ENCODE data around the gene HOXD13.
A peak's percentile ranks its signal among the peaks of the same experiment; 100 is the strongest.

Gene HOXD13

GRCh38 chr2:176080540-176081375 is 11.8 kb upstream of the HOXD13 start (continued):
- TF ChIP-seq ZBTB6 (tag by site-specific recombination; IDR thresholded peaks at IDR 0.05): no peak
- TF ChIP-seq ZNF677 (tag by site-specific recombination; IDR thresholded peaks at IDR 0.05): no peak
- no peak for TF ChIP-seq ZNF561 (tag by site-specific recombination; IDR thresholded peaks at IDR 0.05; ENCODE audit: borderline replicate concordance)
- TF ChIP-seq ZBTB11 (tag by site-specific recombination; conservative IDR thresholded peaks at IDR 0.05; ENCODE audit: low read depth): 0 out of 2 replicates have a peak, but pooled peaks have one; percentile 13
- 0 out of 2 replicates have a peak, but pooled peaks have one; percentile 13 for TF ChIP-seq ZNF2 (tag by site-specific recombination; IDR thresholded peaks at IDR 0.05)
- TF ChIP-seq ZFHX2 (tag by site-specific recombination; conservative IDR thresholded peaks at IDR 0.05): peak; percentile 84
- no peak for TF ChIP-seq ZNF280D (tag by site-specific recombination; IDR thresholded peaks at IDR 0.05)
- TF ChIP-seq HOXC10 (CRISPR knock-in tag; IDR thresholded peaks at IDR 0.05): no peak
- peak; percentile 72; the same call in 1 of the 2 replicates for TF ChIP-seq ZNF560 (tag by site-specific recombination; IDR thresholded peaks at IDR 0.05; ENCODE audit: borderline replicate concordance)

GRCh38 chr2:176081376-176081836 is 11.1 kb upstream of the HOXD13 start:
- Histone ChIP-seq H3K9me3 (ENCODE audit: control insufficient read depth, insufficient read depth, low read depth, low read length) (no peaks in the 10 kb centered on the region), H3K36me3 (ENCODE audit: control insufficient read depth in 2 of 2, insufficient read depth in 1 of 2, low read length in 2 of 2) (no peaks in the 10 kb centered on the region), H3K4me3 (ENCODE audit: low read depth, low read length) (no peak overlapping the region), H3K4me1 (ENCODE audit: control insufficient read depth, insufficient read depth, low read length) (no peaks in the 10 kb centered on the region), H3K27ac (ENCODE audit: extremely low read depth, low read depth, low read length) (no peak overlapping the region)
- ChIA-PET POLR2A (interaction anchor here (1.0 to 2.7 kb wide), 2 partner anchors 25 to 79 kb away, joined by 5 to 12 read pairs; partner anchors contain the start of genes HOXD11 and LNPK), CTCF (interaction anchor here (0.6 to 3.2 kb wide), 5 partner anchors 15 to 877 kb away, joined by 3 to 44 read pairs (median 5); no protein-coding TSS in a partner anchor)
- no peak for TF ChIP-seq KLF17 (tag by site-specific recombination; IDR thresholded peaks at IDR 0.05)
- no peak for TF ChIP-seq ZNF561 (tag by site-specific recombination; IDR thresholded peaks at IDR 0.05; ENCODE audit: borderline replicate concordance)
- no peak for TF ChIP-seq MEIS1 (CRISPR knock-in tag; IDR thresholded peaks at IDR 0.05; ENCODE audit: borderline replicate concordance)
- TF ChIP-seq ZNF571 (tag by site-specific recombination; IDR thresholded peaks at IDR 0.05): no peak
- TF ChIP-seq KLF1 (tag by site-specific recombination; IDR thresholded peaks at IDR 0.05): no peak
- no peak for TF ChIP-seq ZNF274 (IDR thresholded peaks at IDR 0.05; ENCODE audit: low read length)
- TF ChIP-seq ZNF274 (tag by site-specific recombination; IDR thresholded peaks at IDR 0.05; ENCODE audit: borderline replicate concordance): no peak
- TF ChIP-seq ZNF777 (tag by site-specific recombination; IDR thresholded peaks at IDR 0.05; ENCODE audit: borderline replicate concordance): no peak
- no peak for TF ChIP-seq REST (tag by site-specific recombination; IDR thresholded peaks at IDR 0.05)
- no peak for TF ChIP-seq ZNF280C (tag by site-specific recombination; IDR thresholded peaks at IDR 0.05)
